GM12891 (cell line): Measurements from ENCODE around the gene CFAP74.

Experiments used
- POLR2A ChIP-seq: IDR thresholded peaks from 2 replicates; pipeline ENCODE4 v1.6.1; 2011; ENCODE audit warnings: low read depth, low read length, control low read depth
- POLR2AphosphoS5 ChIP-seq: IDR thresholded peaks from 2 replicates; pipeline ENCODE4 v1.6.1; 2011; ENCODE audit warnings: low read depth, low read length, control low read depth
- SPI1 ChIP-seq: IDR thresholded peaks from 2 replicates; pipeline ENCODE4 v1.6.1; 2011; ENCODE audit warnings: low read depth, low read length, control low read depth
- TAF1 ChIP-seq: IDR thresholded peaks from 2 replicates; pipeline ENCODE4 v1.6.1; 2011; ENCODE audit warnings: low read depth, low read length, control low read depth

- TF ChIP-seq POLR2A (no peak), TAF1 (no peak), POLR2AphosphoS5 (no peak), SPI1 (no peak)
Measured at GRCh38 chr1:2025491-2025981, 21.9 kb upstream of the CFAP74 start.
